Transverse colon (tissue), 4 donors: ENCODE measurements around the gene PEAR1. TPM values are rescaled to one million over a fixed set of nuclear protein-coding genes. Genes with fewer than 3 reads are reported as not detected.

Experiments
- DNase-seq: peaks from one replicate; pipeline ENCODE4 v3.0.0-alpha.2; 2019
- H3K27ac ChIP-seq, 4 donors: fragments of 200-600 bp; sonication (generic); 2 replicates each; pipeline ENCODE4 v1.5.1; 2016 to 2018; ENCODE audit warnings: inconsistent platforms in 4 of 4
- H3K27me3 ChIP-seq: fragments of 200-600 bp; sonication (generic); 2 replicates; pipeline ENCODE4 v1.5.1; 2017; ENCODE audit warnings: inconsistent platforms
- H3K36me3 ChIP-seq, 4 donors: fragments of 200-600 bp; sonication (generic); 2 replicates each; pipeline ENCODE4 v1.5.1; 2017 to 2019; ENCODE audit warnings: inconsistent platforms in 4 of 4
- H3K4me1 ChIP-seq, 4 donors: fragments of 200-600 bp; sonication (generic); 2 replicates each; pipeline ENCODE4 v1.5.1; 2017 to 2020; ENCODE audit warnings: inconsistent platforms in 4 of 4
- H3K4me3 ChIP-seq, 4 donors: fragments of 200-600 bp; sonication (generic); 1 replicate in 1 of 4; 2 replicates in 3 of 4; pipeline versions ENCODE4 v1.5.1 to v1.6.1; 2017 to 2019; ENCODE audit warnings: inconsistent platforms in 4 of 4
- H3K9me3 ChIP-seq, 2 donors: fragments of 200-600 bp; sonication (generic); 2 replicates each; pipeline ENCODE4 v1.5.1; 2017 to 2019; ENCODE audit warnings: inconsistent platforms in 2 of 2
- EP300 ChIP-seq: sonication (generic); formaldehyde crosslinking; IDR thresholded peaks from one replicate; pipeline ENCODE4 v1.6.1; 2017; ENCODE audit warnings: antibody characterized with exemption, low read depth
- POLR2A ChIP-seq: fragments of 450-650 bp; IDR thresholded peaks from one replicate; pipeline ENCODE4 v1.6.1; 2016; ENCODE audit warnings: antibody characterized with exemption, mild to moderate bottlenecking, moderate library complexity
- POLR2AphosphoS5 ChIP-seq, 3 donors: sonication (generic); formaldehyde crosslinking; IDR thresholded peaks; one replicate each; pipeline ENCODE4 v1.6.1; 2016; ENCODE audit warnings: antibody characterized with exemption in 3 of 3
- WGBS, 2 donors: methylation state at CpG; one replicate each; pipeline ENCODE4 v1.1.5; 2018; ENCODE audit warnings: low coverage in 1 of 2; 5-methylcytosine and 5-hydroxymethylcytosine counted together
- in situ Hi-C, 4 donors: fragments of 200-750 bp; cut with MboI; loops; one replicate each; pipeline versions ENCODE4 v1.15.0 to v1.15.1; 2017; ENCODE audit warnings: low sequenced_read_pairs in 3 of 4, low pct_ligation_motif_present in 1 of 4, low pct_unique_long_range_greater_than_20kb in 1 of 4
- intact Hi-C: fragments of 100-400 bp; cut with DNase I; formaldehyde crosslinking; loops from one replicate; pipeline ENCODE4 v1.15.1; 2023; ENCODE audit warnings: low total_unique reads
- total RNA-seq, 4 donors: library from RNA; depleted of rRNA; stranded (reverse); fragments of >200 nt; gene quantifications; one replicate each; pipeline ENCODE4 v1.1.0, GENCODE V29; 2016
- TF ChIP-seq, protein P1 (sequence below), 5 experiments: fragments of 200-600 bp in 3 of 5; fragments of 450-650 bp in 2 of 5; sonication (generic) in 3 of 5; IDR thresholded peaks; 1 replicate in 2 of 5; 2 replicates in 3 of 5; pipeline ENCODE4 v1.5.1; 2016 to 2017; ENCODE audit warnings: antibody characterized with exemption in 5 of 5, inconsistent platforms in 3 of 5, mild to moderate bottlenecking in 2 of 5, moderate library complexity in 1 of 5

PEAR1 gene
- total RNA-seq, 4 donors from 2014 or later = 1.8 to 5.6 (median 3.7) TPM

DNA sequence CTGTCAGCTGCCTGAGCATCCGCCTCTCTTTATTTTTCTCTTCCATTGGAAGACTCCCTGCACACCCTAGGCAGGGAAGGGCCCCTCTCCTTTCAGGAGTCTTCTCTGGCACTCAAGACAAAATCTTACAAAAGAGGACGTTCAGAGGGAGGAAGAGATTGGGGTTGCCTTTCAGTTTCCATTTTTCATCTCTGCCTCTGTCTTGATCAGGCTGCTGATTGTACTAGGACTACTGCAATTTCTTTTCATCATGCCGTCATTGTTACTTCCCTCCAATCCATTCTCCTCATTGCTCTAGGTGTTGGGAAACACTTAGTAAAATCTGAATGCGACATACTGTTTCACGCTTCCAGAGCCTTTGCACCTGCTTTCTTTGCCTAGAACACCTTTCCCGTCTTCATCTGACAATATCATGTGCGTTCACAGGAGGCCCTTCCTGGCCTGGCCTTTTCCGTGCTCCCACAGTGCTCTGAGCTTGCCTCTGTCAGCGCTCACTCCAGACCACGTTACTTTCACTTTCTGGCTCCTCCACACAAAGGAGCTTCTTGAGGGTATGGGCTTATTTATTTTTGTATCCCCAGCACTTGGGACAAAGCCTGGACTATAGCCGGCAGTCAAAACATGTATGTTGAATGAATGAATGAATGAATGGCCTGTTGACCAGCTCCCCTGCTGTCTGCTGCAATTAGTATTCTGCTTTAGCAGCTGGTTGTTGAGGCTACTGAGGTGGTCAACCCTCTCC lies 37.9 kb downstream of the PEAR1 start:
- WGBS, 2 donors = 40 to 47% methylated on average over 10 to 11 of the region's 11 CpGs
- intact Hi-C loops (no loop called here), in situ Hi-C loops (loop anchor here in 1 of 4 donors (10.0 kb wide), 1 partner anchor 143 kb away; no protein-coding TSS in a partner anchor)
- Histone ChIP-seq H3K27ac (no peak overlapping the region), H3K27me3 (peaks cover 44% of the 10 kb centered on the region), H3K4me3 (no peak overlapping the region), H3K4me1 (peaks cover 0 to 20% (median 7%) of the 10 kb centered on the region in 4 donors), H3K9me3 (no peaks in the 10 kb centered on the region), H3K36me3 (peaks cover 0 to 5% (median 0%) of the 10 kb centered on the region in 4 donors)
- no peak for TF ChIP-seq POLR2AphosphoS5 (IDR thresholded peaks at IDR 0.05)
- no peak for TF ChIP-seq POLR2A
- TF ChIP-seq, protein P1, sequence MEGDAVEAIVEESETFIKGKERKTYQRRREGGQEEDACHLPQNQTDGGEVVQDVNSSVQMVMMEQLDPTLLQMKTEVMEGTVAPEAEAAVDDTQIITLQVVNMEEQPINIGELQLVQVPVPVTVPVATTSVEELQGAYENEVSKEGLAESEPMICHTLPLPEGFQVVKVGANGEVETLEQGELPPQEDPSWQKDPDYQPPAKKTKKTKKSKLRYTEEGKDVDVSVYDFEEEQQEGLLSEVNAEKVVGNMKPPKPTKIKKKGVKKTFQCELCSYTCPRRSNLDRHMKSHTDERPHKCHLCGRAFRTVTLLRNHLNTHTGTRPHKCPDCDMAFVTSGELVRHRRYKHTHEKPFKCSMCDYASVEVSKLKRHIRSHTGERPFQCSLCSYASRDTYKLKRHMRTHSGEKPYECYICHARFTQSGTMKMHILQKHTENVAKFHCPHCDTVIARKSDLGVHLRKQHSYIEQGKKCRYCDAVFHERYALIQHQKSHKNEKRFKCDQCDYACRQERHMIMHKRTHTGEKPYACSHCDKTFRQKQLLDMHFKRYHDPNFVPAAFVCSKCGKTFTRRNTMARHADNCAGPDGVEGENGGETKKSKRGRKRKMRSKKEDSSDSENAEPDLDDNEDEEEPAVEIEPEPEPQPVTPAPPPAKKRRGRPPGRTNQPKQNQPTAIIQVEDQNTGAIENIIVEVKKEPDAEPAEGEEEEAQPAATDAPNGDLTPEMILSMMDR (IDR thresholded peaks at IDR 0.05) = no peak
- TF ChIP-seq EP300 = no peak
- no peak for DNase-seq

DNA sequence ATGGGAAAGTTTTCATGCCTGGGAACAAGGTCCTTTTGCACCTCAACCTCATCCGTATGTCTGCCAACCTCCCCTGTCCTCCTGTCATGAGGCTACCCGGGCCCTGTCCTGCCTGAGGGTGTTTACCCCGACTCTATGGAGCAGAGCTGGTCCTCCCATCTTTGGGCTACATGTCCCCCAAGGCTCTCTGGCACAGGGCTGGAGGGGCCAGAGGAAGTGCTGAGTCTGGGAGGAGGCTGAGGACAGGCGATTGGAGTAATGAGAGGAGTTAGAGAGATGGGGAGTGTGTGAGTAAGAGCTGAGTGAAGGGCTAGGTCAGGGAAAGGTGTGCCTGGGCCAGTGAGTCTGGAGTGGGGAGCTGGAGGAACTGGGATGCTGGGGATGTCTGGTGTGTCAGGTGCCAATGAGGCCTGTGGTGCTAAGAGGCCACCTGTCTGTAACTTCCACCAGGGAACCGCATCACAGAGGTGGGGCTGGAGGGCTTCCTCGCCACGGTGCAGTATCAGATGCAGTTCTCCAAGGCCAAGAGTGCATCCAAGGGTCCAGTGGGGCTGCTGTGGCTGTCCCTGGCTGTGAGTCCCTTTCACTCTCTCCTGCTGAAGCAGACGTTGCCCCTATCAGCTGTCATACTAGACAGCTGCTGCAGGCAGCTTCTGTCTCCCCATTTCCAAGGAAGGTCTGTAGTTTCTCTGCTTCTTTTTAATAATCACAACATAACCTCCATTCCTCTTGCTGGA lies 38.6 kb downstream of the PEAR1 start:
- no peak for DNase-seq
- Histone ChIP-seq H3K4me3 (no peak overlapping the region), H3K36me3 (peaks cover 0 to 5% (median 0%) of the 10 kb centered on the region in 4 donors), H3K27ac (no peak overlapping the region), H3K9me3 (no peaks in the 10 kb centered on the region), H3K27me3 (peaks cover 36% of the 10 kb centered on the region), H3K4me1 (peaks cover 0 to 20% (median 7%) of the 10 kb centered on the region in 4 donors)
- intact Hi-C loops (no loop called here), in situ Hi-C loops (loop anchor here in 1 of 4 donors (10.0 kb wide), 1 partner anchor 143 kb away; no protein-coding TSS in a partner anchor)
- TF ChIP-seq POLR2AphosphoS5 (IDR thresholded peaks at IDR 0.05) = no peak
- TF ChIP-seq POLR2A = no peak
- no peak for TF ChIP-seq EP300
- TF ChIP-seq, protein P1 (IDR thresholded peaks at IDR 0.05) = no peak
- 56% methylated on average over 8 of the region's 8 CpGs; no CpG with 5 or more reads in 1 of the 2 donors for WGBS, 2 donors

DNA sequence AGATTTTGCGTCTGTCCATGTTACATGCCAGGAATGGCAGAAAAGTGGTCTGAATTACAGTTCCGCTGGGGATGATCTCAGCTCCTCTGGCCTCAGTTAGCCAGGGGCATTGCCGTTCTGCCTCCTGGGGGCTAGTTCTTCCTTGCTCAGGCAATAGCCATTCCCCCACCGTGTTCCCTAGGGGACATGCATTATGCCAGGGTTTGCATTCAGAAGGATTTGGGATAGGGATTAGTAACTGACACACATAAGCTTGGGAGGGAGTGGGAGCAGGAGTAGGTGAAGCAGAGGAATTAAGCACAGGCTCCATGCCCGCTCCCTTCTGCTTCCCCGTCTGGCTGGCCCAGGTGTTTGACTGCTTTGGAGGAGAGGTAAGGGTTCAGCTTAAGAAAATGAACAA lies 39.6 kb downstream of the PEAR1 start:
- in situ Hi-C loops = loop anchor here in 1 of 4 donors (10.0 kb wide), 1 partner anchor 142 kb away; no protein-coding TSS in a partner anchor
- peaks cover 27% of the 10 kb centered on the region for H3K27me3 ChIP-seq

More for the DNA sequence above, 39.6 kb downstream of the PEAR1 start:
- Histone ChIP-seq H3K9me3 (no peaks in the 10 kb centered on the region), H3K4me1 (peaks cover 0 to 10% (median 2%) of the 10 kb centered on the region in 4 donors), H3K27ac (no peak overlapping the region), H3K4me3 (no peak overlapping the region), H3K36me3 (peaks cover 0 to 5% (median 0%) of the 10 kb centered on the region in 4 donors)
- TF ChIP-seq POLR2AphosphoS5 (IDR thresholded peaks at IDR 0.05) = no peak
- no peak for TF ChIP-seq EP300
- TF ChIP-seq POLR2A = no peak
- TF ChIP-seq, protein P1 (IDR thresholded peaks at IDR 0.05) = no peak
- no peak for DNase-seq
- 60 to 81% methylated on average over 1 to 6 of the region's 6 CpGs for WGBS, 2 donors
- intact Hi-C loops = no loop called here
